HepG2 (cell line): Measurements from ENCODE around the gene CNNM3. TPM values are rescaled to one million over a fixed set of nuclear protein-coding genes. Genes with fewer than 3 reads are reported as not detected.

ENCODE experiments used
- AKAP8 ChIP-seq: sonication (generic); formaldehyde crosslinking; IDR thresholded peaks from 2 replicates; pipeline ENCODE4 v1.5.1; 2020; ENCODE audit warnings: mild to moderate bottlenecking, missing genetic modification reagents
- NCOA1 ChIP-seq: sonication (generic); formaldehyde crosslinking; IDR thresholded peaks from 2 replicates; pipeline ENCODE4 v1.9.0; 2021; ENCODE audit warnings: missing genetic modification reagents
- NR2F6 ChIP-seq, 2 experiments: IDR thresholded peaks; 2 replicates each; pipeline ENCODE4 v1.6.1; 2016; ENCODE audit warnings: antibody characterized with exemption in 1 of 2, mild to moderate bottlenecking in 1 of 2
- PAWR ChIP-seq: sonication (generic); formaldehyde crosslinking; IDR thresholded peaks from 2 replicates; pipeline ENCODE4 v1.4.0; 2020; ENCODE audit warnings: missing genetic modification reagents, mild to moderate bottlenecking, borderline replicate concordance
- PRDM10 ChIP-seq: sonication (generic); formaldehyde crosslinking; IDR thresholded peaks from 2 replicates; pipeline ENCODE4 v1.4.0; 2020; ENCODE audit warnings: low read depth, missing genetic modification reagents
- ZBTB46 ChIP-seq: sonication (generic); formaldehyde crosslinking; IDR thresholded peaks from 2 replicates; pipeline ENCODE4 v1.4.0; 2020; ENCODE audit warnings: mild to moderate bottlenecking, missing genetic modification reagents, borderline replicate concordance
- ZNF292 ChIP-seq: sonication (generic); formaldehyde crosslinking; IDR thresholded peaks from 2 replicates; pipeline ENCODE4 v1.8.1; 2022; ENCODE audit warnings: mild to moderate bottlenecking, low read depth, missing genetic modification reagents, borderline replicate concordance
- ZNF318 ChIP-seq: sonication (generic); formaldehyde crosslinking; IDR thresholded peaks from 2 replicates; pipeline ENCODE4 v1.4.0; 2020; ENCODE audit warnings: mild to moderate bottlenecking, missing genetic modification reagents
- ZNF44 ChIP-seq: sonication (generic); formaldehyde crosslinking; IDR thresholded peaks from 2 replicates; pipeline ENCODE4 v1.5.1; 2020; ENCODE audit warnings: mild to moderate bottlenecking, missing genetic modification reagents
- ZNF451 ChIP-seq: sonication (generic); formaldehyde crosslinking; IDR thresholded peaks from 2 replicates; pipeline ENCODE4 v1.5.0; 2020; ENCODE audit warnings: mild to moderate bottlenecking, missing genetic modification reagents
- ZNF598 ChIP-seq: sonication (generic); formaldehyde crosslinking; IDR thresholded peaks from 2 replicates; pipeline ENCODE4 v1.5.1; 2020; ENCODE audit warnings: mild to moderate bottlenecking, missing genetic modification reagents, borderline replicate concordance
- ZNF639 ChIP-seq: conservative IDR thresholded peaks from 2 replicates; pipeline ENCODE4 v1.6.1; 2018; ENCODE audit warnings: missing genetic modification reagents
- polyA plus RNA-seq, 8 experiments: library from polyadenylated mRNA; depleted of rRNA in 3 of 8; stranded (reverse) in 7 of 8; unstranded in 1 of 8; fragments of >200 nt; fragmentation: Illumina TruSeq in 4 of 8; extraction: Trizol in 4 of 8; gene quantifications; 2 replicates each; pipeline versions ENCODE4 v1.2.1 to v1.2.3, GENCODE V29; 2011 to 2016; ENCODE audit warnings: low read depth in 4 of 8, missing spikeins in 1 of 8, mixed read lengths in 1 of 8; ENCODE audit not compliant: insufficient read depth in 1 of 8
- total RNA-seq, 5 experiments: library from RNA; depleted of rRNA; stranded (reverse); fragments of >200 nt; fragmentation: Illumina TruSeq; extraction: Trizol; gene quantifications; 2 replicates each; pipeline ENCODE4 v1.2.3, GENCODE V29; 2016; ENCODE audit warnings: low read depth in 1 of 5

The CNNM3 gene
- total and polyA plus RNA-seq, 2 of the 13 experiments (the other 11 are each of a cell fraction or from before 2014, with no cell fraction given), result 21.2 to 27.9 TPM

GRCh38 chr2:96868555-96869280 is 52.6 kb downstream of the CNNM3 start (continued):
- peak; percentile 74; the same call in 1 of the 2 replicates for TF ChIP-seq ZNF318 (CRISPR knock-in tag)
- TF ChIP-seq NCOA1 (CRISPR knock-in tag), result no peak
- TF ChIP-seq ZNF639 (CRISPR knock-in tag), result peak; percentile 83
- no peak; the same call in 1 of the 2 replicates for TF ChIP-seq AKAP8 (CRISPR knock-in tag)
- TF ChIP-seq PRDM10, result peak; percentile 44; the same call in 1 of the 2 replicates
- no peak for TF ChIP-seq NR2F6 (IDR thresholded peaks at IDR 0.05)
- TF ChIP-seq NR2F6 (CRISPR knock-in tag; IDR thresholded peaks at IDR 0.05), result peak; percentile 32; the same call in 1 of the 2 replicates
- peak; percentile 49; the same call in 1 of the 2 replicates for TF ChIP-seq ZNF451
- no peak for TF ChIP-seq ZNF292 (CRISPR knock-in tag)
- TF ChIP-seq PAWR (CRISPR knock-in tag), result peak; percentile 81; the same call in 1 of the 2 replicates
- no peak; the same call in 1 of the 2 replicates for TF ChIP-seq ZBTB46 (CRISPR knock-in tag)
- TF ChIP-seq ZNF598 (CRISPR knock-in tag), result no peak
- TF ChIP-seq ZNF44, result no peak
